OCI-LY1 (cell line): ENCODE results near the gene LRP6.

Experiments
- H2AFZ ChIP-seq: fragments of 200-600 bp; sonication (generic), shearing (Covaris generic); 2 replicates; pipeline ENCODE4 v1.6.0; 2014; ENCODE audit warnings: antibody characterized with exemption, mild to moderate bottlenecking, low read length
- H3F3A ChIP-seq: fragments of 200-600 bp; sonication (generic), shearing (Covaris generic); 2 replicates; pipeline ENCODE4 v1.6.0; 2014; ENCODE audit warnings: mild to moderate bottlenecking, antibody characterized with exemption, low read length, moderate library complexity; ENCODE audit not compliant: insufficient read depth
- H3K27ac ChIP-seq: fragments of 200-600 bp; sonication (generic); 2 replicates; pipeline ENCODE4 v1.5.1; 2014; ENCODE audit warnings: low read length, mixed run types, mild to moderate bottlenecking, low read depth; ENCODE audit not compliant: poor library complexity, severe bottlenecking
- H3K27me3 ChIP-seq: fragments of 200-600 bp; sonication (generic); 2 replicates; pipeline ENCODE4 v1.6.0; 2014; ENCODE audit warnings: antibody characterized with exemption, mild to moderate bottlenecking, low read length, moderate library complexity; ENCODE audit not compliant: insufficient read depth
- H3K36me3 ChIP-seq: fragments of 200-600 bp; sonication (generic); 2 replicates; pipeline ENCODE4 v1.6.1; 2014; ENCODE audit warnings: mild to moderate bottlenecking, antibody characterized with exemption, low read length, moderate library complexity, mixed read lengths; ENCODE audit not compliant: insufficient read depth
- H3K4me1 ChIP-seq: fragments of 200-600 bp; sonication (generic); 2 replicates; pipeline ENCODE4 v1.5.1; 2014; ENCODE audit warnings: mild to moderate bottlenecking, low read length, moderate library complexity; ENCODE audit not compliant: insufficient read depth, severe bottlenecking
- H3K4me2 ChIP-seq: fragments of 200-600 bp; sonication (generic), shearing (Covaris generic); 2 replicates; pipeline ENCODE4 v1.6.1; 2014; ENCODE audit warnings: low read length
- H3K4me3 ChIP-seq: fragments of 200-600 bp; sonication (generic); 2 replicates; pipeline ENCODE4 v1.5.1; 2014; ENCODE audit warnings: low read length, low read depth, mild to moderate bottlenecking, mixed read lengths; ENCODE audit not compliant: poor library complexity, severe bottlenecking
- H3K79me2 ChIP-seq: fragments of 200-600 bp; shearing (Covaris generic); 2 replicates; pipeline ENCODE4 v1.6.1; 2016; ENCODE audit warnings: mixed run types, low read length, mixed read lengths; ENCODE audit not compliant: insufficient read depth
- H3K9ac ChIP-seq: fragments of 200-600 bp; sonication (generic), shearing (Covaris generic); 2 replicates; pipeline ENCODE4 v1.6.1; 2014; ENCODE audit warnings: mild to moderate bottlenecking, low read length, mixed read lengths
- H3K9me2 ChIP-seq: fragments of 200-600 bp; sonication (generic), shearing (Covaris generic); 2 replicates; pipeline ENCODE4 v1.6.1; 2014; ENCODE audit warnings: low read depth, mild to moderate bottlenecking, low read length, mixed read lengths
- H3K9me3 ChIP-seq: fragments of 200-600 bp; shearing (Covaris generic); 2 replicates; pipeline ENCODE4 v1.6.1; 2014; ENCODE audit warnings: low read length, mixed read lengths
- H4K20me1 ChIP-seq: fragments of 200-600 bp; sonication (generic), shearing (Covaris generic); 2 replicates; pipeline ENCODE4 v1.6.0; 2016; ENCODE audit warnings: mild to moderate bottlenecking, low read length; ENCODE audit not compliant: insufficient read depth
- EZH2 ChIP-seq: fragments of 200-600 bp; sonication (generic), shearing (Covaris generic); IDR thresholded peaks from 2 replicates; pipeline ENCODE4 v1.8.0; 2017; ENCODE audit warnings: borderline replicate concordance, mixed run types, mild to moderate bottlenecking, antibody characterized with exemption, low read length, moderate library complexity, mixed read lengths
- TF ChIP-seq, protein P1 (sequence below): fragments of 200-600 bp; sonication (generic), shearing (Covaris generic); IDR thresholded peaks from 2 replicates; pipeline ENCODE4 v1.5.1; 2017; ENCODE audit warnings: mild to moderate bottlenecking, antibody characterized with exemption, low read length, moderate library complexity, mixed read lengths

LRP6 gene

DNA sequence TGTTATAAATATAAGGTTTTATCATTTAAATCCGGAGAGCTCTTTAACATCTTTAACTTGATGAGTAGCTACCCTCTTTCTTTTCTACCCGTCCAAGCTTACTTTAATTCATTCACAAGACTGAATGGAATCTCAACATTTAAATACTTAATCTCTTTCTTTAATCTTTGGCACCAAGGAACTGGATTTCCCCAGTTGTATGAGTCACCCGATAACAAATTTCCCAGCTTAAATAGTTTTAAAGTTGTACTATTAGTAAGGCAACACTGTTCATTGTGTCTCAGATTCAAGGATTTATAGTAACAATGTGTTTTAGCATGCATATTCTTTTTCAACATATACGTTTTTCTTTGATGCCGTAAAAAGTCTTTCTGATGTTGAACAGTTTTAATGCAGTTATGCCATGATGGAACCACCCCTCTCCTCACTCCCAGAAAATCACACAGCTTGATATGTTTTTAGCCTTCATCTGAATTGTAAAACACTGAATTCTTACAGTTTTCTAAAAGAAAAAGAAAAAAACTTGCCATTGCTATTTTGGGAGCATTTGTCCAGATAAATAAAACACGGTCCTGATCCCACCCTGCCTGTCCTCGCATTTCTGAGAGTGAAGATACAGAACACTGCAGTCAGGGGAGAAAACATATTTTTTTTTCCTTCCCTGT lies 16.0 kb upstream of the LRP6 start:
- H3K4me2 ChIP-seq: no peak overlapping the region
- no peaks in the 10 kb centered on the region; the same call in 1 of the 2 replicates for H3K27me3 ChIP-seq
- no peaks in the 10 kb centered on the region for H3K4me1 ChIP-seq
- H4K20me1 ChIP-seq: no peaks in the 10 kb centered on the region
- H3K9me2 ChIP-seq: no peaks in the 10 kb centered on the region
- H3K9ac ChIP-seq: no peak overlapping the region
- no peak overlapping the region for H3K4me3 ChIP-seq
- no peak for TF ChIP-seq EZH2
- TF ChIP-seq, protein P1, sequence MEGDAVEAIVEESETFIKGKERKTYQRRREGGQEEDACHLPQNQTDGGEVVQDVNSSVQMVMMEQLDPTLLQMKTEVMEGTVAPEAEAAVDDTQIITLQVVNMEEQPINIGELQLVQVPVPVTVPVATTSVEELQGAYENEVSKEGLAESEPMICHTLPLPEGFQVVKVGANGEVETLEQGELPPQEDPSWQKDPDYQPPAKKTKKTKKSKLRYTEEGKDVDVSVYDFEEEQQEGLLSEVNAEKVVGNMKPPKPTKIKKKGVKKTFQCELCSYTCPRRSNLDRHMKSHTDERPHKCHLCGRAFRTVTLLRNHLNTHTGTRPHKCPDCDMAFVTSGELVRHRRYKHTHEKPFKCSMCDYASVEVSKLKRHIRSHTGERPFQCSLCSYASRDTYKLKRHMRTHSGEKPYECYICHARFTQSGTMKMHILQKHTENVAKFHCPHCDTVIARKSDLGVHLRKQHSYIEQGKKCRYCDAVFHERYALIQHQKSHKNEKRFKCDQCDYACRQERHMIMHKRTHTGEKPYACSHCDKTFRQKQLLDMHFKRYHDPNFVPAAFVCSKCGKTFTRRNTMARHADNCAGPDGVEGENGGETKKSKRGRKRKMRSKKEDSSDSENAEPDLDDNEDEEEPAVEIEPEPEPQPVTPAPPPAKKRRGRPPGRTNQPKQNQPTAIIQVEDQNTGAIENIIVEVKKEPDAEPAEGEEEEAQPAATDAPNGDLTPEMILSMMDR: no peak
- no peaks in the 10 kb centered on the region for H3K79me2 ChIP-seq
- no peak overlapping the region for H2AFZ ChIP-seq
- no peaks in the 10 kb centered on the region for H3F3A ChIP-seq
- no peaks in the 10 kb centered on the region for H3K36me3 ChIP-seq
- H3K9me3 ChIP-seq: no peaks in the 10 kb centered on the region
- no peak overlapping the region for H3K27ac ChIP-seq

- Histone ChIP-seq H3K79me2 (no peaks in the 10 kb centered on the region), H2AFZ (no peak overlapping the region)
Measured at GRCh38 chr12:12282202-12282601, 15.4 kb upstream of the LRP6 start.

GRCh38 chr12:12281134-12281533 lies 14.3 kb upstream of the LRP6 start:
- Histone ChIP-seq H3K36me3 (no peaks in the 10 kb centered on the region), H3K79me2 (no peaks in the 10 kb centered on the region), H3K4me2 (no peak overlapping the region), H2AFZ (no peak overlapping the region), H4K20me1 (no peaks in the 10 kb centered on the region), H3K9me2 (no peaks in the 10 kb centered on the region), H3K4me1 (no peaks in the 10 kb centered on the region), H3F3A (no peaks in the 10 kb centered on the region), H3K4me3 (no peak overlapping the region), H3K9me3 (0 out of 2 replicates have a peak, but pooled peaks cover 3% of the 10 kb centered on the region), H3K27me3 (no peaks in the 10 kb centered on the region; the same call in 1 of the 2 replicates), H3K27ac (no peak overlapping the region), H3K9ac (no peak overlapping the region)
- TF ChIP-seq, protein P1: no peak
- TF ChIP-seq EZH2: no peak

More at GRCh38 chr12:12282202-12282601, 15.4 kb upstream of the LRP6 start:
- Histone ChIP-seq H3K36me3 (no peaks in the 10 kb centered on the region), H3K4me2 (no peak overlapping the region), H3K9me3 (no peaks in the 10 kb centered on the region), H3F3A (no peaks in the 10 kb centered on the region), H3K27ac (no peak overlapping the region), H3K9me2 (no peaks in the 10 kb centered on the region), H4K20me1 (no peaks in the 10 kb centered on the region), H3K27me3 (no peaks in the 10 kb centered on the region; the same call in 1 of the 2 replicates), H3K9ac (no peak overlapping the region), H3K4me1 (no peaks in the 10 kb centered on the region), H3K4me3 (no peak overlapping the region)
- no peak for TF ChIP-seq EZH2
- TF ChIP-seq, protein P1: no peak
